LoVo (cell line): ENCODE measurements around the gene FMN2.
"Not testable (repeated sequence)": the region's sequence is repeated elsewhere in the genome, so short reads cannot be mapped to it uniquely, and the experiment has no call there.

Source experiments
- DNase-seq: peaks from one replicate; pipeline ENCODE4 v3.0.0-alpha.2; 2016; ENCODE audit warnings: low spot score

Gene FMN2

GRCh38 chr1:240138867-240139266 is 47.2 kb downstream of the FMN2 start:
- no peak for DNase-seq

- DNase-seq = no peak
Measured at GRCh38 chr1:240139511-240139910, 47.8 kb downstream of the FMN2 start.

GRCh38 chr1:240145120-240145519 is 53.4 kb downstream of the FMN2 start:
- DNase-seq = no peak

- DNase-seq = no peak
Measured at GRCh38 chr1:240148333-240148732, 56.6 kb downstream of the FMN2 start.

GRCh38 chr1:240149484-240150094 is 57.9 kb downstream of the FMN2 start:
- DNase-seq = peak; percentile 11

GRCh38 chr1:240151136-240151735 is 59.6 kb downstream of the FMN2 start:
- no peak for DNase-seq

GRCh38 chr1:240152611-240153297 is 61.1 kb downstream of the FMN2 start:
- no peak for DNase-seq

GRCh38 chr1:240155605-240156004 is 63.9 kb downstream of the FMN2 start:
- DNase-seq = no peak

GRCh38 chr1:240164742-240165141 is 73.1 kb downstream of the FMN2 start:
- no peak for DNase-seq

- DNase-seq = no peak
Measured at GRCh38 chr1:240169188-240169587, 77.5 kb downstream of the FMN2 start.

GRCh38 chr1:240170266-240170665 is 78.6 kb downstream of the FMN2 start:
- DNase-seq = no peak

GRCh38 chr1:240170806-240171205 is 79.1 kb downstream of the FMN2 start:
- no peak for DNase-seq

GRCh38 chr1:240171907-240172306 is 80.2 kb downstream of the FMN2 start:
- no peak for DNase-seq

GRCh38 chr1:240173836-240174235 is 82.2 kb downstream of the FMN2 start:
- no peak for DNase-seq

- no peak for DNase-seq
Measured at GRCh38 chr1:240174734-240175133, 83.1 kb downstream of the FMN2 start.

- DNase-seq = no peak
Measured at GRCh38 chr1:240178366-240178765, 86.7 kb downstream of the FMN2 start.

- not testable (repeated sequence) for DNase-seq
Measured at GRCh38 chr1:240184682-240185081, 93.0 kb downstream of the FMN2 start.

GRCh38 chr1:240188139-240188538 is 96.5 kb downstream of the FMN2 start:
- no peak for DNase-seq

GRCh38 chr1:240189386-240189989 is 97.8 kb downstream of the FMN2 start:
- DNase-seq = peak; percentile 48

GRCh38 chr1:240190881-240191401 is 99.3 kb downstream of the FMN2 start:
- no peak for DNase-seq

- DNase-seq = no peak
Measured at GRCh38 chr1:240192851-240193250, 101.2 kb downstream of the FMN2 start.

- no peak for DNase-seq
Measured at GRCh38 chr1:240193679-240194078, 102.0 kb downstream of the FMN2 start.

GRCh38 chr1:240194120-240194519 is 102.4 kb downstream of the FMN2 start:
- no peak for DNase-seq
